ENCODE data around the gene RAB8A.

- TF ChIP-seq CTCF (IDR thresholded peaks at IDR 0.05; ENCODE audit: low read depth, low read length, missing input control) (no peak), SP1 (IDR thresholded peaks at IDR 0.05) (no peak), REST (IDR thresholded peaks at IDR 0.05) (no peak), GABPA (IDR thresholded peaks at IDR 0.05 in 1 of 2, conservative IDR thresholded peaks at IDR 0.05 in 1 of 2) (no peak)
Measured at GRCh38 chr19:16100524-16100923, 11.2 kb upstream of the RAB8A start.
